PFSK-1 (cell line): ENCODE data around the gene ZCCHC14.

Source experiments
- FOXP2 ChIP-seq: optimal IDR thresholded peaks from 2 replicates; pipeline ENCODE3; 2011; ENCODE audit warnings: borderline replicate concordance, control low read depth, inconsistent platforms; ENCODE audit not compliant: insufficient read depth; ENCODE audit errors: extremely low read length, extremely low read depth
- POLR2AphosphoS5 ChIP-seq: IDR thresholded peaks from 2 replicates; pipeline ENCODE4 v1.6.1; 2012; ENCODE audit warnings: low read depth, mild to moderate bottlenecking, control low read depth, low read length, moderate library complexity
- REST ChIP-seq, 2 experiments: IDR thresholded peaks; 2 replicates each; pipeline versions ENCODE4 v1.6.1 to v1.8.0; 2011 to 2012; ENCODE audit warnings: low read depth in 2 of 2, low read length in 2 of 2, control low read depth in 1 of 2, inconsistent platforms in 1 of 2, mild to moderate bottlenecking in 1 of 2, moderate library complexity in 1 of 2; ENCODE audit not compliant: insufficient read depth in 1 of 2
- SIN3A ChIP-seq: IDR thresholded peaks from 2 replicates; pipeline ENCODE4 v1.6.1; 2012; ENCODE audit warnings: mild to moderate bottlenecking, low read length, moderate library complexity, borderline replicate concordance; ENCODE audit not compliant: insufficient read depth
- TAF1 ChIP-seq: IDR thresholded peaks from 2 replicates; pipeline ENCODE4 v1.6.1; 2012; ENCODE audit warnings: low read length, control low read depth, borderline replicate concordance; ENCODE audit not compliant: insufficient read depth

The ZCCHC14 gene

DNA sequence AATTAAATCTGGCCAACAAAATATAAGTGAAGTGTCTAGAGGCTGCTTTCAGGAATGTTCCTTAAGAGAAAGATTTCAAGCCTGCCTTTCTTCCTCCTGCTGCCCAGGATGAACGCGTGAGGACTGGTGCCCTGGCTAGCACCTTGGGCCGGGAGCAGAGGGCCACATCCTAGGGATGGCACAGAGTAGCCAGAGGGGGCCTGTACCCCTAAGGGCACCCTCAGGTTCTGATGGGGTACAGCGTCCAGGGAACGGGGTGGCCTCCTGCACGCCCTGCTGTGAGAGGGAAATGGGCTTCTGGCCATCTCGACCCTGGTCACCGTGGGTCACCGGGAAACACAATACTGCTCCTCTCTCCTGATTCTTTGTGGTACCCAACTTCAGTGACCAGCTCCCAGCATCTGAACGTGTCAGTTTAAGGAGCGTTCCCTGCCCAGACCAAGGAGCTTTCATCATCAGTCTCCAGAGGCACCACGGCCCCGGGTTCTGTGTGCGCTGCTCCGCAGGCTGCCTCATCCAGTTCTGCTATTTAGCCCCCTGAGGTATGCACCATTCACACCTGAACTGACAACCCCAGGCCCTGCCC, 60.4 kb downstream of the ZCCHC14 start:
- TF ChIP-seq SIN3A (no peak), TAF1 (no peak), POLR2AphosphoS5 (no peak), FOXP2 (no peak), REST (IDR thresholded peaks at IDR 0.05; ENCODE audit: insufficient read depth in 1 of 2, low read depth in 2 of 2, low read length in 2 of 2) (no peak)

DNA sequence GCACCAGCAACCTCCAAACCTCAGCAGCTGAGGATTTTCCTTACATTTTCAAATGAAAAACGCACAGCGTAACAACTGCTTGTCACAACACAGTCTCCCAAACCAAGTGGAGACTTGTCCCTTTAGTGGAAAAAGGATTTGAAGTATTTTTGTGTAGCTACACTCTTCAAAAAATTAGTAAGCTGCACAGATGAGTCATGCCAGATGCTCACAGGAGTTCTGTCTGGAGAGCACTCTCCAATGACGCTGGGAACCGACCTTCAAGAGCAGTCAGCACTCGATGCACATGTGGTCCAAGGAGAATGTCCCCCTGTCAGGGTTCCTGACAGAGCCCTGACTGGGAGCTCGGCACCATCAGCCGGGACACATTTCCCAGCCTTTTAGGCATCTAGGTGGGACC, 60.9 kb downstream of the ZCCHC14 start:
- TF ChIP-seq FOXP2 (no peak), SIN3A (no peak), TAF1 (no peak), POLR2AphosphoS5 (no peak), REST (IDR thresholded peaks at IDR 0.05; ENCODE audit: insufficient read depth in 1 of 2, low read depth in 2 of 2, low read length in 2 of 2) (no peak)

DNA sequence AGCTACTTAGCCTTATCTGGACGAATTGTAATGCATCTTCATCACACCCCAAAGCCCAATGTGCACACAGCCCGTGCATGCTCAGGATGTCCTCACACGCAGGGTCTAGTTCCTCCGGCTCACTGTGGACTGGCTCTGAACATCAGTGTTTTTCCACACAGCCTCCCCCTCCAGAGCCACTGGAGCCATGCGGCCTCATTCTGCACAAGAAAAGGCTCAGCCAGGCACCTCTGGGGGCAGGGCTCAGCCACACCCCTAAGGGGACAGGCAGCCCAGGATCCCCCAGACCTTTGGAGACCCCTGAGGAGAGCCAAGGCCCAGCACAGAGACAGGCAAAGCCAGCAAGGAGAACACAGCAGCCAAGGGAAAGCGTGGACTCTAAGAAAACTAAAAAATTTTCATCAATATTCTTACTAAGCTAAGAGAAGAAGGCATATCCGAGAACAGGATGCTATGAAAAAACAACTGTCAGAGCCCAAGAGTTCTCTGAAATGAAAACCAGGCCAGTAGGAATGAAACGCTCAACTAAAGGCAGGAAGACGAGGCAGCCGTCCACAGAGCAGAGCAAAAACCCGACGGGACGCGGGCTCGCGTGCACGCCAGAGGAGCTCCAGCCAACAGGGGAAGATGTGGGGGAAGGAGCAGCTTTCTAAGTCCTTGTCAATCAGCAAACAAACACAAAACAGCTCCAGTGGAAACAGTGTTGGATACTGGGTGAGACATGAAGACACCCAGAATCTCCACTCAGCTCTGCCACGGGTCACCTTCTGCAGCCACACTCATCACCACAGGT, 66.2 kb downstream of the ZCCHC14 start:
- no peak for TF ChIP-seq TAF1
- no peak for TF ChIP-seq REST (IDR thresholded peaks at IDR 0.05; ENCODE audit: insufficient read depth in 1 of 2, low read depth in 2 of 2, low read length in 2 of 2)
- TF ChIP-seq SIN3A: no peak
- no peak for TF ChIP-seq POLR2AphosphoS5
- no peak for TF ChIP-seq FOXP2

DNA sequence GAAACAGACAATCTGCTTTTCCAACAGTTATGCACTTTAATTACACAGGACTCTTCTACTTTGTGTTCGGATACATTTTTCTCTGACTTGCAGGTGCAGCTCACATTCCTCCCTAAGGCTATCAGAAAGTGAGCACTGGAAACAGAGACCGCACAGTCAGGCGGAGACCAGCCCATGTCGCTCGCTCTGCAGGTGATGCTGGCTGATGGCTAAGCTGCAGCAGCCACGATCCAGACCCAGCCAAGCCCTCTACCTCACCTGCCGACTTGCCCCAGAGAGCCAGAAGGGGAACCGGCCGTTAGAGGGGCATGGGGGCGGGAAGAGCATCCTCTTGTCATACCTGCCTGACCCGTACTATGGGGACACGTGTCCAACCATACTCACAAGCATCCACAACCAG, 66.9 kb downstream of the ZCCHC14 start:
- TF ChIP-seq TAF1 (no peak), POLR2AphosphoS5 (no peak), SIN3A (no peak), REST (IDR thresholded peaks at IDR 0.05; ENCODE audit: insufficient read depth in 1 of 2, low read depth in 2 of 2, low read length in 2 of 2) (no peak), FOXP2 (no peak)
